GM23338 (cell line): Measurements from ENCODE around the gene DDX27. TPM values are rescaled to one million over a fixed set of nuclear protein-coding genes. Genes with fewer than 3 reads are reported as not detected.

Experiments used
- ATAC-seq: fragments of 200-7000 bp; cut with Tn5 transposase; 3 replicates; pipeline ENCODE4 v1.9.1; 2020
- DNase-seq: peaks from one replicate; pipeline ENCODE4 v3.0.0-alpha.2; 2015; ENCODE audit warnings: low spot score
- H2AFZ ChIP-seq: fragments of 200-600 bp; sonication (generic); 2 replicates; pipeline ENCODE4 v1.8.0; 2016; ENCODE audit warnings: antibody characterized with exemption, mild to moderate bottlenecking, moderate library complexity
- H3F3A ChIP-seq: fragments of 200-600 bp; sonication (generic); replicated peaks from 2 replicates; pipeline ENCODE4 v1.8.0; 2017; ENCODE audit warnings: antibody characterized with exemption, mixed run types, low read depth
- H3K27ac ChIP-seq: fragments of 200-600 bp; sonication (generic); 2 replicates; pipeline ENCODE4 v1.6.1; 2016; ENCODE audit warnings: low read depth
- H3K27me3 ChIP-seq: fragments of 200-600 bp; sonication (generic); 2 replicates; pipeline ENCODE4 v1.8.0; 2016; ENCODE audit warnings: mild to moderate bottlenecking, mixed run types, moderate library complexity; ENCODE audit not compliant: insufficient read depth
- H3K36me3 ChIP-seq: fragments of 200-600 bp; sonication (generic); 2 replicates; pipeline ENCODE4 v1.8.0; 2016; ENCODE audit warnings: mild to moderate bottlenecking; ENCODE audit not compliant: insufficient read depth
- H3K4me1 ChIP-seq: fragments of 200-600 bp; sonication (generic); 2 replicates; pipeline ENCODE4 v1.8.0; 2016; ENCODE audit warnings: mild to moderate bottlenecking, moderate library complexity; ENCODE audit not compliant: insufficient read depth
- H3K4me2 ChIP-seq: fragments of 200-600 bp; sonication (generic); 2 replicates; pipeline ENCODE4 v1.7.1; 2017; ENCODE audit warnings: mixed run types
- H3K4me3 ChIP-seq: fragments of 200-600 bp; sonication (generic); 2 replicates; pipeline ENCODE4 v1.6.1; 2016; ENCODE audit warnings: mixed run types
- H3K79me2 ChIP-seq: fragments of 200-600 bp; sonication (generic); replicated peaks from 2 replicates; pipeline ENCODE4 v1.8.0; 2017; ENCODE audit warnings: mild to moderate bottlenecking; ENCODE audit not compliant: insufficient read depth
- H3K9me2 ChIP-seq: fragments of 200-600 bp; sonication (generic); 2 replicates; pipeline ENCODE4 v1.8.0; 2017; ENCODE audit not compliant: insufficient read depth
- H4K20me1 ChIP-seq: fragments of 200-600 bp; sonication (generic); replicated peaks from 2 replicates; pipeline ENCODE4 v1.8.0; 2017; ENCODE audit warnings: mild to moderate bottlenecking; ENCODE audit not compliant: insufficient read depth
- H3K27ac Mint-ChIP-seq: 2 replicates; pipeline ENCODE4 v1.8.0; 2020; ENCODE audit warnings: inconsistent platforms, mild to moderate bottlenecking, moderate library complexity, mixed read lengths
- H3K27me3 Mint-ChIP-seq: 3 replicates; pipeline ENCODE4 v1.8.0; 2022; ENCODE audit warnings: low read depth, mild to moderate bottlenecking, moderate library complexity, mixed read lengths, inconsistent platforms; ENCODE audit not compliant: insufficient read depth, poor library complexity
- H3K36me3 Mint-ChIP-seq: 3 replicates; pipeline ENCODE4 v1.8.0; 2021; ENCODE audit warnings: low read depth, mild to moderate bottlenecking, inconsistent platforms, moderate library complexity, mixed read lengths
- H3K4me1 Mint-ChIP-seq: 3 replicates; pipeline ENCODE4 v1.8.0; 2020; ENCODE audit warnings: mild to moderate bottlenecking, inconsistent platforms, mixed read lengths
- H3K4me3 Mint-ChIP-seq: 3 replicates; pipeline ENCODE4 v1.8.0; 2021; ENCODE audit warnings: moderate library complexity, mild to moderate bottlenecking, inconsistent platforms, mixed read lengths
- H3K9me3 Mint-ChIP-seq: 3 replicates; pipeline ENCODE4 v1.8.0; 2020; ENCODE audit warnings: moderate library complexity, mild to moderate bottlenecking, inconsistent platforms, mixed read lengths
- CREB1 ChIP-seq: fragments of 250-450 bp; sonication (Bioruptor Pico); IDR thresholded peaks from 2 replicates; pipeline ENCODE4 v1.5.0; 2020; ENCODE audit warnings: low read depth, mild to moderate bottlenecking, moderate library complexity
- CTCF ChIP-seq, 2 experiments: fragments of 200-600 bp in 1 of 2; sonication (generic) in 1 of 2; conservative IDR thresholded peaks; 2 replicates each; pipeline versions ENCODE4 v1.5.1 to v1.6.1; 2016 to 2017; ENCODE audit warnings: antibody characterized with exemption in 2 of 2, low read depth in 2 of 2, mild to moderate bottlenecking in 2 of 2, moderate library complexity in 1 of 2
- EZH2phosphoT487 ChIP-seq: fragments of 200-600 bp; sonication (generic); IDR thresholded peaks from one replicate; pipeline ENCODE4 v1.8.1; 2018; ENCODE audit warnings: antibody characterized with exemption; ENCODE audit not compliant: unreplicated experiment
- JUNB ChIP-seq: IDR thresholded peaks from one replicate; pipeline ENCODE4 v1.6.1; 2016; ENCODE audit warnings: antibody characterized with exemption; ENCODE audit not compliant: unreplicated experiment
- POLR2AphosphoS5 ChIP-seq: IDR thresholded peaks from 2 replicates; pipeline ENCODE4 v1.6.1; 2016; ENCODE audit warnings: antibody characterized with exemption, low read depth
- REST ChIP-seq: IDR thresholded peaks from one replicate; pipeline ENCODE4 v1.6.1; 2018; ENCODE audit warnings: antibody characterized with exemption; ENCODE audit not compliant: unreplicated experiment
- STAT1 ChIP-seq: IDR thresholded peaks from one replicate; pipeline ENCODE4 v1.6.1; 2016; ENCODE audit warnings: antibody characterized with exemption; ENCODE audit not compliant: unreplicated experiment
- ZNF114 ChIP-seq: fragments of 250-450 bp; sonication (Bioruptor Pico); IDR thresholded peaks from 2 replicates; pipeline ENCODE4 v1.5.0; 2020; ENCODE audit warnings: mild to moderate bottlenecking, moderate library complexity
- ZNF331 ChIP-seq: fragments of 250-450 bp; sonication (Bioruptor Pico); IDR thresholded peaks from 2 replicates; pipeline ENCODE4 v1.5.0; 2020; ENCODE audit warnings: low read depth, mild to moderate bottlenecking, moderate library complexity
- polyA plus RNA-seq: library from polyadenylated mRNA; unstranded; fragments of >200 nt; fragmentation: Nextera tagmentation; extraction: Ambion mirVana; gene quantifications from 2 replicates; pipeline ENCODE4 v1.2.1, GENCODE V29; 2016
- total RNA-seq: library from RNA; depleted of rRNA; stranded (reverse); fragments of >200 nt; shearing (Covaris generic); gene quantifications from 2 replicates; pipeline ENCODE4 v1.2.3, GENCODE V29; 2014
- TF ChIP-seq, protein P1 (sequence below): IDR thresholded peaks from 2 replicates; pipeline ENCODE4 v1.6.1; 2016; ENCODE audit warnings: antibody characterized with exemption

DDX27 gene
- total and polyA plus RNA-seq, 2 experiments from 2014 or later, result 53.3 to 81.3 TPM

- TF ChIP-seq, protein P1, sequence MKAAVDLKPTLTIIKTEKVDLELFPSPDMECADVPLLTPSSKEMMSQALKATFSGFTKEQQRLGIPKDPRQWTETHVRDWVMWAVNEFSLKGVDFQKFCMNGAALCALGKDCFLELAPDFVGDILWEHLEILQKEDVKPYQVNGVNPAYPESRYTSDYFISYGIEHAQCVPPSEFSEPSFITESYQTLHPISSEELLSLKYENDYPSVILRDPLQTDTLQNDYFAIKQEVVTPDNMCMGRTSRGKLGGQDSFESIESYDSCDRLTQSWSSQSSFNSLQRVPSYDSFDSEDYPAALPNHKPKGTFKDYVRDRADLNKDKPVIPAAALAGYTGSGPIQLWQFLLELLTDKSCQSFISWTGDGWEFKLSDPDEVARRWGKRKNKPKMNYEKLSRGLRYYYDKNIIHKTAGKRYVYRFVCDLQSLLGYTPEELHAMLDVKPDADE, result no peak
- no peak for TF ChIP-seq ZNF331 (CRISPR knock-in tag)
- TF ChIP-seq JUNB, result no peak
- no peak for TF ChIP-seq POLR2AphosphoS5
- no peak for TF ChIP-seq EZH2phosphoT487
- no peak for TF ChIP-seq CREB1
- no peak for TF ChIP-seq ZNF114 (CRISPR knock-in tag)
- TF ChIP-seq CTCF (conservative IDR thresholded peaks at IDR 0.05; ENCODE audit: low read depth in 2 of 2), result no peak
- TF ChIP-seq STAT1, result no peak
These were observed 65.6 kb downstream of the DDX27 start (continued) for GRCh38 chr20:49284818-49285217.

DNA sequence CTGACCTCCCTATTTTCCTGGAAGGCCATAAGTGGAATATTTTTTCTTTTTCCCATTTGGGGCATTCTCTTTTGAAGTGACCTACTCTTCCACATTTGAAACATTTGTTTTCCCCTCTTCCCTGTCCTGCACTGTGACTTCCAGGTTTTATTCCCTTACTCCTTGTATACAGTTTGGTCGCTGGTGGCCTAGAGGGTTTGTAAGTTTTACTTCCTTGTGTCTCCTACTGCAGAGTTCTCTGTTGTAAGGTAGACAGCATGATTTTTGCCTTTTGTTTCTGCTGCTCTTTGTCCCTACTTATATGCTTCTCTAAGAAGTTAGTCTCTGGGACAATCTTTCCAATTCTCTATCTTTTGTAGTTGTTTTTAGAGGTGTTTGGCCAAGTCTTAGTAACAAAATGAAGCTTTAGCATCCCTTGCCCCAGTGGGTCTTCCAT is 66.0 kb downstream of the DDX27 start:
- Histone ChIP-seq H3K79me2 (peaks cover 75% of the 10 kb centered on the region), H3K4me1 (peaks cover 44% of the 10 kb centered on the region), H3F3A (peaks cover 98% of the 10 kb centered on the region), H3K36me3 (peaks cover 94% of the 10 kb centered on the region), H3K9me2 (no peaks in the 10 kb centered on the region), H2AFZ (no peak overlapping the region), H4K20me1 (peaks cover 72% of the 10 kb centered on the region), H3K27me3 (no peaks in the 10 kb centered on the region), H3K27ac (peak overlapping the region; percentile 93), H3K4me2 (peak overlapping the region; percentile 85), H3K4me3 (peak overlapping the region; percentile 100)
- Mint-ChIP-seq H3K27me3 (peaks cover 77% of the 10 kb centered on the region), H3K27ac (peak overlapping the region; percentile 83), H3K4me3 (peak overlapping the region; percentile 100), H3K4me1 (peaks cover 77% of the 10 kb centered on the region), H3K9me3 (peaks cover 58% of the 10 kb centered on the region), H3K36me3 (peaks cover 100% of the 10 kb centered on the region)
- TF ChIP-seq POLR2AphosphoS5 (peak; percentile 43; the same call in 1 of the 2 replicates), REST (no peak), JUNB (no peak)
- DNase-seq, result no peak
- no peak for ATAC-seq
